A673 (cell line): ENCODE measurements around the gene PRKACB. TPM values are rescaled to one million over a fixed set of nuclear protein-coding genes. Genes with fewer than 3 reads are reported as not detected.

ENCODE experiments used
- BruUV-seq: library from RNA; stranded (reverse); fragments of 400-500 nt; replicated peaks from 2 replicates; lab custom pipeline; 2021; lab: Mats Ljungman, UMichigan
- CTCF ChIA-PET: fragments of 300-600 bp; sonication (Branson Sonifier 250); formaldehyde crosslinking; loops from one replicate; lab custom pipeline; 2022; ENCODE audit warnings: antibody characterized with exemption; lab: Charles Lee
- POLR2A ChIA-PET: fragments of 300-600 bp; sonication (Branson Sonifier 250); formaldehyde crosslinking; loops from one replicate; lab custom pipeline; 2022; ENCODE audit warnings: antibody characterized with exemption; ENCODE audit not compliant: low non-redundant PET; lab: Charles Lee
- DNase-seq: peaks from one replicate; pipeline ENCODE4 v3.0.0-alpha.2; 2015; ENCODE audit warnings: low spot score
- H3K27ac ChIP-seq: fragments of 200-600 bp; sonication (generic); 2 replicates; pipeline ENCODE4 v1.5.1; 2016; ENCODE audit warnings: mixed run types, low read depth, mild to moderate bottlenecking, mixed read lengths, antibody characterized with exemption, low read length; ENCODE audit not compliant: poor library complexity, severe bottlenecking
- H3K27me3 ChIP-seq: fragments of 200-600 bp; sonication (generic); replicated peaks from 2 replicates; pipeline ENCODE4 v1.6.1; 2017; ENCODE audit warnings: mixed run types, low read depth, mild to moderate bottlenecking, mixed read lengths, antibody characterized with exemption, low read length; ENCODE audit not compliant: insufficient read depth, poor library complexity
- H3K36me3 ChIP-seq: fragments of 200-600 bp; sonication (generic); 2 replicates; pipeline ENCODE4 v1.6.1; 2016; ENCODE audit warnings: mixed run types, mild to moderate bottlenecking, mixed read lengths, antibody characterized with exemption, low read length; ENCODE audit not compliant: insufficient read depth, poor library complexity, severe bottlenecking
- H3K4me1 ChIP-seq: fragments of 200-600 bp; sonication (generic); 2 replicates; pipeline ENCODE4 v1.6.1; 2017; ENCODE audit warnings: mixed run types, mild to moderate bottlenecking, mixed read lengths, antibody characterized with exemption, low read length; ENCODE audit not compliant: insufficient read depth, poor library complexity, severe bottlenecking
- H3K4me3 ChIP-seq: fragments of 200-600 bp; sonication (generic); 2 replicates; pipeline ENCODE4 v1.5.1; 2016; ENCODE audit warnings: low read depth, mixed run types, mild to moderate bottlenecking, mixed read lengths, low read length; ENCODE audit not compliant: poor library complexity, severe bottlenecking
- H3K9me3 ChIP-seq: fragments of 200-600 bp; sonication (generic); 2 replicates; pipeline ENCODE4 v1.6.1; 2016; ENCODE audit warnings: mixed run types, low read depth, mild to moderate bottlenecking, mixed read lengths, antibody characterized with exemption, low read length; ENCODE audit not compliant: poor library complexity, severe bottlenecking
- CTCF ChIP-seq: fragments of 300-800, 200-600 bp; sonication (generic); conservative IDR thresholded peaks from 2 replicates; pipeline ENCODE4 v1.5.1; 2017; ENCODE audit warnings: low read depth, mild to moderate bottlenecking, antibody characterized with exemption, low read length, moderate library complexity, mixed read lengths
- EZH2 ChIP-seq: fragments of 200-600 bp; sonication (generic); IDR thresholded peaks from 2 replicates; pipeline ENCODE4 v1.6.1; 2017; ENCODE audit warnings: borderline replicate concordance, low read depth, mild to moderate bottlenecking, mixed read lengths, antibody characterized with exemption, low read length; ENCODE audit not compliant: poor library complexity, severe bottlenecking
- intact Hi-C: fragments of 100-400 bp; cut with micrococcal nuclease; formaldehyde crosslinking; loops from one replicate; pipeline ENCODE4 v1.10.0; 2022; ENCODE audit not compliant: unreplicated experiment
- total RNA-seq: library from RNA; stranded (reverse); gene quantifications from 2 replicates; pipeline ENCODE4 v1.2.3, GENCODE V29; 2021

Gene PRKACB
- total RNA-seq, 1 experiment from 2014 or later = 39.6 TPM

GRCh38 chr1:84277343-84278059, 133.4 kb downstream of the PRKACB start:
- no peak overlapping the region for H3K4me3 ChIP-seq
- H3K9me3 ChIP-seq = no peaks in the 10 kb centered on the region
- no peak overlapping the region for H3K27ac ChIP-seq
- no peak for DNase-seq
- no TSS peak for BruUV-seq
- H3K27me3 ChIP-seq = no peaks in the 10 kb centered on the region
- H3K4me1 ChIP-seq = no peaks in the 10 kb centered on the region
- ChIA-PET POLR2A (no interaction called here), CTCF (no interaction called here)
- no peak for TF ChIP-seq CTCF
- no peak for TF ChIP-seq EZH2
- no peaks in the 10 kb centered on the region for H3K36me3 ChIP-seq
- intact Hi-C loops = no loop called here

GRCh38 chr1:84278905-84279304, 134.8 kb downstream of the PRKACB start:
- CTCF ChIA-PET = no interaction called here
- no peaks in the 10 kb centered on the region for H3K36me3 ChIP-seq

GRCh38 chr1:84280912-84281311, 136.8 kb downstream of the PRKACB start:
- ChIA-PET CTCF (no interaction called here), POLR2A (no interaction called here)
- no peaks in the 10 kb centered on the region for H3K9me3 ChIP-seq
- no peak overlapping the region for H3K27ac ChIP-seq
- H3K4me1 ChIP-seq = no peaks in the 10 kb centered on the region
- H3K27me3 ChIP-seq = no peaks in the 10 kb centered on the region
- H3K4me3 ChIP-seq = no peak overlapping the region
- BruUV-seq = no TSS peak
- intact Hi-C loops = no loop called here
- H3K36me3 ChIP-seq = no peaks in the 10 kb centered on the region
- TF ChIP-seq EZH2 = no peak
- no peak for TF ChIP-seq CTCF
- DNase-seq = no peak

More at GRCh38 chr1:84278905-84279304, 134.8 kb downstream of the PRKACB start:
- no TSS peak for BruUV-seq
- Histone ChIP-seq H3K4me1 (no peaks in the 10 kb centered on the region), H3K4me3 (no peak overlapping the region), H3K27me3 (no peaks in the 10 kb centered on the region), H3K27ac (no peak overlapping the region), H3K9me3 (no peaks in the 10 kb centered on the region)
- TF ChIP-seq CTCF = no peak
- no peak for TF ChIP-seq EZH2
- intact Hi-C loops = no loop called here
- POLR2A ChIA-PET = no interaction called here
- no peak for DNase-seq
